ENCODE measurements around the gene GPR157.

GPR157 gene

DNA sequence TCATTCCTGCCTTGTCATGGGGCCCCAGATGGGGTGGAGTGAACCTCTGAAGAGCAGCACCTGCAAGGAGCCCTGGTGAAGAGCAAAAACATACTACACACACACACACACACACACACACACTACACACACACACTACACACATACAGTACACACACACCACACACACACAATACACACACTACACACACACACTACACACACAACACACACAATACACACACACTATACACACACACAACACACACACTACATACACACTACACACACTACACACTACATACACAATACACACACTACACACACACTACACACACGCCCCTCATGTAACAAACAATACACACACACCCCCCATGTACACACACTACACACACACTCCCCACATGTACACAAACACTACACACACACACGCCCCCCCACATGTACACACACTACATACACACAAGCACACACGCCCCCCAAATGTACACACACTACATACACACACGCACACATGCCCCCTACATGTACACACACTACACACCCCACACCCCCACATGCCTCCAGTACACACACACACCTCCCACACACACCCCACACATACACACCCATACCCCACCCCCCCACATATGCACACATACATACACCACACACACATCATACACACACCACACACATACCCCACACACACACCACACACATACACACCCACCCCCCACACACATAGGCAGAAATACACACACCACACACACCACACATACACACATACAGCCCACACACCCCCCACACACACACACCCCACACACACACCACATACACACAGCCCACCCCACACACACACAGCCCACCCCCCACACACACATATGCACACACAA lies 68.8 kb downstream of the GPR157 start:
- H3K36me3 ChIP-seq (ENCODE audit: insufficient read depth, low read length) = no peaks in the 10 kb centered on the region
- no peak overlapping the region for H2AFZ ChIP-seq (ENCODE audit: low read length)
- no peak overlapping the region for H3K4me2 ChIP-seq (ENCODE audit: low read depth, low read length, poor library complexity, severe bottlenecking)
- H4K20me1 ChIP-seq (ENCODE audit: insufficient read depth, low read length, poor library complexity, severe bottlenecking) = no peaks in the 10 kb centered on the region
- H3K79me2 ChIP-seq (ENCODE audit: insufficient read depth, low read length) = no peaks in the 10 kb centered on the region
- no peaks in the 10 kb centered on the region for H3K9me3 ChIP-seq (ENCODE audit: insufficient read depth, low read depth, low read length)
- TF ChIP-seq EZH2phosphoT487 (IDR thresholded peaks at IDR 0.05; ENCODE audit: borderline replicate concordance) = no peak
- TF ChIP-seq, protein P1, sequence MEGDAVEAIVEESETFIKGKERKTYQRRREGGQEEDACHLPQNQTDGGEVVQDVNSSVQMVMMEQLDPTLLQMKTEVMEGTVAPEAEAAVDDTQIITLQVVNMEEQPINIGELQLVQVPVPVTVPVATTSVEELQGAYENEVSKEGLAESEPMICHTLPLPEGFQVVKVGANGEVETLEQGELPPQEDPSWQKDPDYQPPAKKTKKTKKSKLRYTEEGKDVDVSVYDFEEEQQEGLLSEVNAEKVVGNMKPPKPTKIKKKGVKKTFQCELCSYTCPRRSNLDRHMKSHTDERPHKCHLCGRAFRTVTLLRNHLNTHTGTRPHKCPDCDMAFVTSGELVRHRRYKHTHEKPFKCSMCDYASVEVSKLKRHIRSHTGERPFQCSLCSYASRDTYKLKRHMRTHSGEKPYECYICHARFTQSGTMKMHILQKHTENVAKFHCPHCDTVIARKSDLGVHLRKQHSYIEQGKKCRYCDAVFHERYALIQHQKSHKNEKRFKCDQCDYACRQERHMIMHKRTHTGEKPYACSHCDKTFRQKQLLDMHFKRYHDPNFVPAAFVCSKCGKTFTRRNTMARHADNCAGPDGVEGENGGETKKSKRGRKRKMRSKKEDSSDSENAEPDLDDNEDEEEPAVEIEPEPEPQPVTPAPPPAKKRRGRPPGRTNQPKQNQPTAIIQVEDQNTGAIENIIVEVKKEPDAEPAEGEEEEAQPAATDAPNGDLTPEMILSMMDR (conservative IDR thresholded peaks at IDR 0.05; ENCODE audit: low read length) = no peak
- no peaks in the 10 kb centered on the region for H3F3A ChIP-seq (ENCODE audit: low read depth)
- H3K4me3 ChIP-seq (ENCODE audit: low read length, poor library complexity, severe bottlenecking) = no peak overlapping the region
- no peaks in the 10 kb centered on the region for H3K27me3 ChIP-seq (ENCODE audit: insufficient read depth, low read length, poor library complexity, severe bottlenecking)
- no peaks in the 10 kb centered on the region for H3K4me1 ChIP-seq (ENCODE audit: insufficient read depth, low read length, poor library complexity, severe bottlenecking)
- no peak overlapping the region for H3K9ac ChIP-seq (ENCODE audit: low read depth, low read length, poor library complexity, severe bottlenecking)
- no peaks in the 10 kb centered on the region for H3K9me2 ChIP-seq (replicated peaks; ENCODE audit: low read depth, low read length)

DNA sequence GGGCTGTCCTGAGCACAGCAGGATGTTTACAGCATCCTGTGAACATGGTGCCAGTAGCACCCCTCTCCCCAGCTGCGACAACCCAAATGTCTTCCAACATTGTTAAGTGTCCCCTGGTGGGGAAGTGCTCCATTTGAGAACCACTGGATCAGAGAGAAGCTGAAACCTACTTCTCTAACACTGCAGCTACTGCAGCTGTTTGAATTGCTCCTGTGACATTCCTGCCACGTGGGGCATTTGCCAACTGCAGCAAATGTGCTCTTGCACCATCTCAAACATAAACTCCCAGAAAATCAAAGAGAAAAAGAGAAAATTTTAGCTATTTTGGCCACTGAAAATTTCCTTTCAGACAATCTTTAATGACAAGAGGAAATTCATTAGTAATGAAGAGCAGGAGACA lies 70.4 kb downstream of the GPR157 start:
- TF ChIP-seq, protein P1 (conservative IDR thresholded peaks at IDR 0.05; ENCODE audit: low read length) = no peak
- TF ChIP-seq EZH2phosphoT487 (IDR thresholded peaks at IDR 0.05; ENCODE audit: borderline replicate concordance) = no peak
- H3K79me2 ChIP-seq (ENCODE audit: insufficient read depth, low read length) = no peaks in the 10 kb centered on the region
- no peak overlapping the region for H3K4me2 ChIP-seq (ENCODE audit: low read depth, low read length, poor library complexity, severe bottlenecking)
- no peaks in the 10 kb centered on the region for H3F3A ChIP-seq (ENCODE audit: low read depth)
- H4K20me1 ChIP-seq (ENCODE audit: insufficient read depth, low read length, poor library complexity, severe bottlenecking) = no peaks in the 10 kb centered on the region
- H3K9me3 ChIP-seq (ENCODE audit: insufficient read depth, low read depth, low read length) = no peaks in the 10 kb centered on the region
- no peaks in the 10 kb centered on the region for H3K36me3 ChIP-seq (ENCODE audit: insufficient read depth, low read length)
- no peaks in the 10 kb centered on the region for H3K4me1 ChIP-seq (ENCODE audit: insufficient read depth, low read length, poor library complexity, severe bottlenecking)
- H3K9ac ChIP-seq (ENCODE audit: low read depth, low read length, poor library complexity, severe bottlenecking) = no peak overlapping the region
- no peak overlapping the region for H2AFZ ChIP-seq (ENCODE audit: low read length)
- H3K4me3 ChIP-seq (ENCODE audit: low read length, poor library complexity, severe bottlenecking) = no peak overlapping the region
- H3K27me3 ChIP-seq (ENCODE audit: insufficient read depth, low read length, poor library complexity, severe bottlenecking) = no peaks in the 10 kb centered on the region
- H3K9me2 ChIP-seq (replicated peaks; ENCODE audit: low read depth, low read length) = no peaks in the 10 kb centered on the region

DNA sequence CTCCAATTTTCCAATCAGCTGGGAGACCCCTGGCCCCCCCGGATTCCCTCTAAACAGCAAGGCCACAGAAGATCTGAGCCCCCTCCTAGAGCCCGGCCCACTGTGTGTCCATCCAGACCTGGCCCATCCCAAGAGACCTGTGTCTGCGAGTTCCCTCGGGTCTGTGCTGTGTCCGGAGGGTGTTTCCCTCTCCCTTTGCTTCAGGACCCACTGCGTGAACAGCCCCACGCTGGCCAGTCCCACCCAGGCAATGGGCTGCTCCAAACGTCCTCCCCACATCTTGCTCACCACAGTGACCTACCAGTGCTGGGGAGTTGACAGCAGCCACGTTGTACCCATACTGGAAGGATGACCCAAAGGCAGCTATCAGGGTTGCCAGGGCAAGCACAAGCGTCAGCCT lies 71.1 kb downstream of the GPR157 start:
- H3K4me3 ChIP-seq (ENCODE audit: low read length, poor library complexity, severe bottlenecking) = no peak overlapping the region
- no peaks in the 10 kb centered on the region for H3K27me3 ChIP-seq (ENCODE audit: insufficient read depth, low read length, poor library complexity, severe bottlenecking)
- H3K4me1 ChIP-seq (ENCODE audit: insufficient read depth, low read length, poor library complexity, severe bottlenecking) = no peaks in the 10 kb centered on the region
- TF ChIP-seq EZH2phosphoT487 (IDR thresholded peaks at IDR 0.05; ENCODE audit: borderline replicate concordance) = no peak
- TF ChIP-seq, protein P1 (conservative IDR thresholded peaks at IDR 0.05; ENCODE audit: low read length) = no peak
- H3K36me3 ChIP-seq (ENCODE audit: insufficient read depth, low read length) = no peaks in the 10 kb centered on the region
- H3F3A ChIP-seq (ENCODE audit: low read depth) = no peaks in the 10 kb centered on the region
- no peaks in the 10 kb centered on the region for H3K9me3 ChIP-seq (ENCODE audit: insufficient read depth, low read depth, low read length)
- H4K20me1 ChIP-seq (ENCODE audit: insufficient read depth, low read length, poor library complexity, severe bottlenecking) = no peaks in the 10 kb centered on the region
- H3K79me2 ChIP-seq (ENCODE audit: insufficient read depth, low read length) = no peaks in the 10 kb centered on the region
- H2AFZ ChIP-seq (ENCODE audit: low read length) = no peak overlapping the region
- H3K9ac ChIP-seq (ENCODE audit: low read depth, low read length, poor library complexity, severe bottlenecking) = no peak overlapping the region
- H3K4me2 ChIP-seq (ENCODE audit: low read depth, low read length, poor library complexity, severe bottlenecking) = no peak overlapping the region
- H3K9me2 ChIP-seq (replicated peaks; ENCODE audit: low read depth, low read length) = no peaks in the 10 kb centered on the region

All from Loucy (cell line).